ENCODE results near the gene GPN2.
"Not testable (repeated sequence)": the region's sequence is repeated elsewhere in the genome, so short reads cannot be mapped to it uniquely, and the experiment has no call there.

Gene GPN2

GRCh38 chr1:26857473-26858060, 32.5 kb downstream of the GPN2 start:
- DNase-seq (ENCODE audit: low read depth): no peak

- no peak for DNase-seq (ENCODE audit: low read depth)
These were observed 33.2 kb downstream of the GPN2 start for GRCh38 chr1:26856604-26857469.

- no peak for DNase-seq (ENCODE audit: low read depth)
These were observed 33.9 kb downstream of the GPN2 start for GRCh38 chr1:26856181-26856580.

- no peak for DNase-seq (ENCODE audit: low read depth)
These were observed 34.4 kb downstream of the GPN2 start for GRCh38 chr1:26855636-26856035.

GRCh38 chr1:26854906-26855305, 35.2 kb downstream of the GPN2 start:
- no peak for DNase-seq (ENCODE audit: low read depth)

- DNase-seq (ENCODE audit: low read depth): no peak
These were observed 36.5 kb downstream of the GPN2 start for GRCh38 chr1:26853600-26853999.

GRCh38 chr1:26853156-26853555, 36.9 kb downstream of the GPN2 start:
- DNase-seq (ENCODE audit: low read depth): peak; percentile 71

- no peak for DNase-seq (ENCODE audit: low read depth)
These were observed 37.4 kb downstream of the GPN2 start for GRCh38 chr1:26852701-26853100.

GRCh38 chr1:26851106-26851684, 38.9 kb downstream of the GPN2 start:
- DNase-seq (ENCODE audit: low read depth): no peak

- DNase-seq (ENCODE audit: low read depth): no peak
These were observed 40.9 kb downstream of the GPN2 start for GRCh38 chr1:26848941-26849774.

- no peak for DNase-seq (ENCODE audit: low read depth)
These were observed 41.6 kb downstream of the GPN2 start for GRCh38 chr1:26848499-26848898.

GRCh38 chr1:26847826-26848225, 42.3 kb downstream of the GPN2 start:
- DNase-seq (ENCODE audit: low read depth): not testable (repeated sequence)

GRCh38 chr1:26844424-26845196, 45.5 kb downstream of the GPN2 start:
- no peak for DNase-seq (ENCODE audit: low read depth)

- DNase-seq (ENCODE audit: low read depth): no peak
These were observed 50.3 kb downstream of the GPN2 start for GRCh38 chr1:26839779-26840178.

- DNase-seq (ENCODE audit: low read depth): no peak
These were observed 50.8 kb downstream of the GPN2 start for GRCh38 chr1:26839339-26839722.

- peak; percentile 38 for DNase-seq (ENCODE audit: low read depth)
These were observed 51.4 kb downstream of the GPN2 start for GRCh38 chr1:26838474-26839338.

GRCh38 chr1:26837665-26838064, 52.4 kb downstream of the GPN2 start:
- not testable (repeated sequence) for DNase-seq (ENCODE audit: low read depth)

- peak; percentile 87 for DNase-seq (ENCODE audit: low read depth)
These were observed 56.4 kb downstream of the GPN2 start for GRCh38 chr1:26833432-26834405.

- no peak for DNase-seq (ENCODE audit: low read depth)
These were observed 57.7 kb downstream of the GPN2 start for GRCh38 chr1:26832249-26832960.
